GM12878 (cell line): ENCODE data around the gene PC. TPM values are rescaled to one million over a fixed set of nuclear protein-coding genes. Genes with fewer than 3 reads are reported as not detected.

Source experiments
- ATAC-seq: fragments of 200-7000 bp; cut with Tn5 transposase; 3 replicates; pipeline ENCODE4 v1.9.1; 2020; ENCODE audit warnings: mild to moderate bottlenecking, moderate library complexity
- BruUV-seq: library from RNA; stranded (reverse); fragments of 400-500 nt; replicated peaks from 2 replicates; lab custom pipeline; 2021; lab: Mats Ljungman, UMichigan
- CTCF ChIA-PET: fragments of 300-600 bp; sonication (Branson Sonifier 250); formaldehyde crosslinking; extraction: SDS; loops from one replicate; lab custom pipeline; 2021; ENCODE audit warnings: inconsistent platforms; lab: Yijun Ruan, JAX
- POLR2A ChIA-PET: fragments of 350-600 bp; formaldehyde crosslinking; extraction: SDS; loops from one replicate; lab custom pipeline; 2021; ENCODE audit warnings: inconsistent platforms; lab: Charles Lee
- RAD21 ChIA-PET: fragments of 300-600 bp; sonication (Branson Sonifier 250); formaldehyde crosslinking; loops from one replicate; lab custom pipeline; 2023; ENCODE audit warnings: antibody characterized with exemption; ENCODE audit not compliant: unreplicated experiment; lab: Charles Lee
- SMC1A ChIA-PET: fragments of 300-600 bp; sonication (Branson Sonifier 250); formaldehyde crosslinking; loops from one replicate; lab custom pipeline; 2023; ENCODE audit not compliant: unreplicated experiment, uncharacterized antibody; lab: Charles Lee
- DNase-seq: peaks from one replicate; pipeline ENCODE4 v3.0.0-alpha.2; 2011; ENCODE audit warnings: low read depth, low spot score
- FAIRE-seq: peaks from 3 replicates; lab custom pipeline; 2011; peaks lifted over from hg19 to GRCh38; lab: Jason Lieb, UNC
- H2AFZ ChIP-seq: 2 replicates; pipeline ENCODE4 v1.6.0; 2011; ENCODE audit warnings: low read depth, low read length, control low read depth; ENCODE audit not compliant: control insufficient read depth
- H3K27ac ChIP-seq: 2 replicates; pipeline ENCODE4 v1.5.1; 2011; ENCODE audit warnings: control low read depth; ENCODE audit not compliant: control insufficient read depth, insufficient read depth
- H3K27me3 ChIP-seq, 2 experiments: replicated peaks in 1 of 2; 2 replicates each; pipeline versions ENCODE4 v1.6.0 to v1.6.1; 2011; ENCODE audit warnings: low read length in 1 of 2; ENCODE audit not compliant: control insufficient read depth in 2 of 2, insufficient read depth in 2 of 2
- H3K36me3 ChIP-seq, 2 experiments: 2 replicates each; pipeline ENCODE4 v1.5.1; 2011; ENCODE audit warnings: low read length in 1 of 2; ENCODE audit not compliant: control insufficient read depth in 2 of 2, insufficient read depth in 2 of 2
- H3K4me1 ChIP-seq: 2 replicates; pipeline ENCODE4 v1.6.1; 2011; ENCODE audit warnings: mild to moderate bottlenecking, low read length, moderate library complexity, mixed read lengths; ENCODE audit not compliant: control insufficient read depth, insufficient read depth
- H3K4me2 ChIP-seq: 2 replicates; pipeline ENCODE4 v1.6.0; 2011; ENCODE audit warnings: control low read depth; ENCODE audit not compliant: control insufficient read depth, insufficient read depth
- H3K4me3 ChIP-seq: fragments of 200-600 bp; sonication (generic); 2 replicates; pipeline ENCODE4 v1.5.1; 2016
- H3K79me2 ChIP-seq: 2 replicates; pipeline ENCODE4 v1.6.0; 2011; ENCODE audit warnings: low read length; ENCODE audit not compliant: control insufficient read depth, insufficient read depth
- H3K9ac ChIP-seq: 2 replicates; pipeline ENCODE4 v1.8.0; 2011; ENCODE audit warnings: low read length, control low read depth, mixed read lengths; ENCODE audit not compliant: control insufficient read depth, insufficient read depth
- H3K9me3 ChIP-seq: replicated peaks from 3 replicates; pipeline ENCODE4 v1.5.1; 2011; ENCODE audit warnings: mild to moderate bottlenecking, low read length; ENCODE audit not compliant: control insufficient read depth, insufficient read depth
- H4K20me1 ChIP-seq: 2 replicates; pipeline ENCODE4 v1.6.0; 2011; ENCODE audit not compliant: control insufficient read depth, insufficient read depth
- ATF7 ChIP-seq: fragments of 450-650 bp; IDR thresholded peaks from 2 replicates; pipeline ENCODE4 v1.6.1; 2016; ENCODE audit warnings: low read depth, mild to moderate bottlenecking
- HDGF ChIP-seq: fragments of 450-650 bp; IDR thresholded peaks from 2 replicates; pipeline ENCODE4 v1.6.1; 2016; ENCODE audit warnings: antibody characterized with exemption
- PML ChIP-seq: IDR thresholded peaks from 2 replicates; pipeline ENCODE4 v1.6.1; 2012; ENCODE audit warnings: low read length, inconsistent platforms
- RB1 ChIP-seq: fragments of 450-650 bp; formaldehyde crosslinking; IDR thresholded peaks from 2 replicates; pipeline ENCODE4 v1.6.1; 2017; ENCODE audit warnings: mild to moderate bottlenecking, borderline replicate concordance
- RUNX3 ChIP-seq: IDR thresholded peaks from 2 replicates; pipeline ENCODE4 v1.6.1; 2012; ENCODE audit warnings: low read length, inconsistent platforms
- ZNF622 ChIP-seq: fragments of 450-650 bp; IDR thresholded peaks from 2 replicates; pipeline ENCODE4 v1.6.1; 2017; ENCODE audit warnings: mild to moderate bottlenecking, inconsistent platforms
- WGBS: methylation state at CpG from one replicate; pipeline ENCODE4 v1.1.6; 2016; ENCODE audit warnings: low lambda C conversion rate; ENCODE audit not compliant: insufficient replicate concordance, insufficient coverage; ENCODE audit errors: missing lambda C conversion rate; 5-methylcytosine and 5-hydroxymethylcytosine counted together
- in situ Hi-C: fragments of 300-500 bp; cut with MboI; formaldehyde crosslinking; loops from 9 replicates; pipeline ENCODE4 v1.14.3; 2018; ENCODE audit warnings: mixed read lengths
- intact Hi-C: fragments of 100-400 bp; cut with micrococcal nuclease; formaldehyde crosslinking; loops from one replicate; pipeline ENCODE4 v1.14.2; 2022; ENCODE audit not compliant: unreplicated experiment
- polyA plus RNA-seq, 11 experiments: library from polyadenylated mRNA; depleted of rRNA in 4 of 11; unstranded in 6 of 11; stranded (reverse) in 5 of 11; fragments of >200 nt; fragmentation: Nextera tagmentation in 4 of 11; fragmentation: Illumina TruSeq in 1 of 11; extraction: Ambion mirVana in 4 of 11; extraction: Trizol in 1 of 11; gene quantifications; 1 replicate in 1 of 11; 2 replicates in 10 of 11; pipeline versions ENCODE4 v1.2.1 to v1.2.3, GENCODE V29; 2011 to 2016; ENCODE audit warnings: inconsistent platforms in 2 of 11, missing spikeins in 2 of 11, low read depth in 1 of 11
- total RNA-seq, 4 experiments: library from RNA; depleted of rRNA in 3 of 4; stranded (reverse); fragments of >200 nt in 3 of 4; fragmentation: Illumina TruSeq in 1 of 4; extraction: Trizol in 1 of 4; gene quantifications; 2 replicates each; pipeline versions ENCODE4 v1.2.1 to v1.2.3, GENCODE V29; 2013 to 2021

PC gene
- total and polyA plus RNA-seq, 10 of the 15 experiments (the other 5 are each of a cell fraction or from before 2014, with no cell fraction given): 0.22 to 10.3 (median 4.5) TPM

DNA sequence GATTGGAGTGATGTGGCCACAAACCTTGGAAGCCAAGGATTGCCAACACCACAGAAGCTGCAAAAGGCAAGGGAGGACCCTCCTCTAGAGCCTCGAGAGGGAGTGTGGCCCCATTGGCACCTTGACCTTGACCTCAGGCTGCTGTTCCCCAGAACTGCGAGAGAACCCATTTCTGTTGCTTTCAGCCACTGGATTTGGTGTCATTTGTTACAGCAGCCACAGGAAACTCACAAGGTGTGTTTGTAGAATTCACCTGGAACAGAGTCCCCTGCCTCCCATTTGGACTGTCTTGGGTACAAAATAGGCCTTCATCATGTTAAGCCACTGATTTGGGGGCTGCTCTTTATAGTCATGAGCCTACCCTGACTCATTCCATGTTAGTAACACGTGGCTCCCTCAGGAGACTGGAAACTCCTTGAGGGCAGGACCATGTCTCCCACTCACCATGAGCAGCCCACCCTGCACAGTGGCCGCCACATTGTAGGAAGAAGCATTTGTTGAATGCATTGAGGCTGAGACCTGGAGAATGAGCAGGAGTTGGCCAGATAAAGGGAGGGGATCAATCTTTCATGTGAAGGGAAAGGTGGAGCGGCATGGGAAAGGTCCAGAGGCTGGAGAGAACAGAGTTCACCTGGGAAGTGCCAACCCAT lies 25.2 kb upstream of the PC start:
- SMC1A ChIA-PET: no interaction called here
- 43% methylated on average over 5 of the region's 5 CpGs for WGBS
- CTCF ChIA-PET: no interaction called here

GRCh38 chr11:66981976-66982578 lies 23.9 kb upstream of the PC start:
- H3K79me2 ChIP-seq: no peaks in the 10 kb centered on the region
- intact Hi-C loops: no loop called here
- H3K27me3 ChIP-seq: no peaks in the 10 kb centered on the region
- H3K9me3 ChIP-seq: no peaks in the 10 kb centered on the region; the same call in 2 of the 3 replicates
- H3K4me3 ChIP-seq: no peak overlapping the region
- H3K9ac ChIP-seq: no peak overlapping the region
- no peaks in the 10 kb centered on the region for H3K36me3 ChIP-seq
- ChIA-PET CTCF (no interaction called here), SMC1A (no interaction called here), POLR2A (no interaction called here), RAD21 (no interaction called here)
- peak overlapping the region; percentile 42; the same call in 1 of the 2 replicates for H3K4me2 ChIP-seq
- TF ChIP-seq RUNX3 (peak; percentile 37; the same call in 1 of the 2 replicates), PML (no peak)
- ATAC-seq (no peak), DNase-seq (no peak), FAIRE-seq (peak; percentile 13)
- 4% methylated on average over 9 of the region's 9 CpGs for WGBS
- in situ Hi-C loops: no loop called here
- no TSS peak for BruUV-seq
- H3K4me1 ChIP-seq: peaks cover 6% of the 10 kb centered on the region; the same call in 1 of the 2 replicates
- no peak overlapping the region for H2AFZ ChIP-seq
- H3K27ac ChIP-seq: no peak overlapping the region
- no peaks in the 10 kb centered on the region for H4K20me1 ChIP-seq

More for the DNA sequence above, 25.2 kb upstream of the PC start:
- Histone ChIP-seq H2AFZ (no peak overlapping the region), H3K9ac (no peak overlapping the region), H3K4me3 (no peak overlapping the region), H3K79me2 (no peaks in the 10 kb centered on the region), H3K27me3 (no peaks in the 10 kb centered on the region), H3K36me3 (no peaks in the 10 kb centered on the region), H3K9me3 (no peaks in the 10 kb centered on the region; the same call in 2 of the 3 replicates), H3K4me1 (peaks cover 6% of the 10 kb centered on the region; the same call in 1 of the 2 replicates), H4K20me1 (no peaks in the 10 kb centered on the region), H3K4me2 (no peak overlapping the region), H3K27ac (no peak overlapping the region)
- ChIA-PET RAD21 (no interaction called here), POLR2A (no interaction called here)
- BruUV-seq: no TSS peak
- in situ Hi-C loops (no loop called here), intact Hi-C loops (no loop called here)
- FAIRE-seq (no peak), DNase-seq (no peak), ATAC-seq (no peak)
- TF ChIP-seq ZNF622 (no peak), HDGF (no peak), ATF7 (no peak), RB1 (no peak)
